Thoracic aorta (tissue), 2 donors: Measurements from ENCODE around the gene MAP4. TPM values are rescaled to one million over a fixed set of nuclear protein-coding genes. Genes with fewer than 3 reads are reported as not detected.
A peak's percentile ranks its signal among the peaks of the same experiment; 100 is the strongest.
"Not testable (repeated sequence)": the region's sequence is repeated elsewhere in the genome, so short reads cannot be mapped to it uniquely, and the experiment has no call there.

Experiments
- ATAC-seq: fragments of 150-250 bp; one replicate; pipeline ENCODE4 v1.8.0; 2017; ENCODE audit warnings: low read depth; ENCODE audit not compliant: insufficient number of reproducible peaks, low FRiP score
- DNase-seq: peaks from one replicate; pipeline ENCODE4 v3.0.0-alpha.2; 2020; ENCODE audit warnings: low spot score
- H3K27ac ChIP-seq, 2 donors: fragments of 200-600 bp; sonication (generic); 1 replicate in 1 of 2; 2 replicates in 1 of 2; pipeline ENCODE4 v1.5.1; 2016; ENCODE audit warnings: mild to moderate bottlenecking in 2 of 2, moderate library complexity in 2 of 2
- H3K27me3 ChIP-seq: fragments of 200-600 bp; sonication (generic); replicated peaks from 2 replicates; pipeline ENCODE4 v1.6.0; 2016; ENCODE audit warnings: mild to moderate bottlenecking; ENCODE audit not compliant: insufficient read depth
- H3K36me3 ChIP-seq: fragments of 200-600 bp; sonication (generic); one replicate; pipeline ENCODE4 v1.5.1; 2016
- H3K4me1 ChIP-seq, 2 donors: fragments of 200-600 bp; sonication (generic); 1 replicate in 1 of 2; 2 replicates in 1 of 2; pipeline versions ENCODE4 v1.5.1 to v1.6.0; 2016; ENCODE audit warnings: low read depth in 2 of 2, mild to moderate bottlenecking in 1 of 2; ENCODE audit not compliant: control insufficient read depth in 1 of 2
- H3K4me3 ChIP-seq: fragments of 200-600 bp; sonication (generic); 2 replicates; pipeline ENCODE4 v1.5.1; 2016; ENCODE audit warnings: mild to moderate bottlenecking
- H3K9me3 ChIP-seq: fragments of 200-600 bp; sonication (generic); 2 replicates; pipeline ENCODE4 v1.5.1; 2016
- CTCF ChIP-seq: fragments of 200-600 bp; sonication (generic); IDR thresholded peaks from one replicate; pipeline ENCODE4 v1.5.1; 2019; ENCODE audit warnings: antibody characterized with exemption
- total RNA-seq, 2 donors: library from RNA; depleted of rRNA; stranded (reverse); fragments of >200 nt; gene quantifications; one replicate each; pipeline versions ENCODE4 v1.1.0 to v1.2.3, GENCODE V29; 2016

Gene MAP4
- total RNA-seq, 2 donors from 2014 or later = 252 to 264 TPM

GRCh38 chr3:47841786-47842349 lies 174.3 kb downstream of the MAP4 start:
- H3K9me3 ChIP-seq = no peaks in the 10 kb centered on the region
- peaks cover 58% of the 10 kb centered on the region for H3K36me3 ChIP-seq

GRCh38 chr3:47838503-47838902 lies 177.7 kb downstream of the MAP4 start:
- Histone ChIP-seq H3K36me3 (peaks cover 37% of the 10 kb centered on the region), H3K9me3 (no peaks in the 10 kb centered on the region), H3K27me3 (no peaks in the 10 kb centered on the region), H3K27ac (no peak overlapping the region), H3K4me1 (peaks cover 0 to 8% of the 10 kb centered on the region in 2 donors), H3K4me3 (no peak overlapping the region)
- ATAC-seq = no peak
- no peak for TF ChIP-seq CTCF
- no peak for DNase-seq

More at GRCh38 chr3:47841786-47842349, 174.3 kb downstream of the MAP4 start:
- DNase-seq = no peak
- Histone ChIP-seq H3K4me1 (no peaks in the 10 kb centered on the region), H3K4me3 (no peak overlapping the region), H3K27me3 (no peaks in the 10 kb centered on the region), H3K27ac (no peak overlapping the region)
- ATAC-seq = no peak
- TF ChIP-seq CTCF = no peak

GRCh38 chr3:47836986-47837385 lies 179.2 kb downstream of the MAP4 start:
- Histone ChIP-seq H3K36me3 (peaks cover 30% of the 10 kb centered on the region), H3K27me3 (no peaks in the 10 kb centered on the region), H3K9me3 (no peaks in the 10 kb centered on the region), H3K4me3 (no peak overlapping the region), H3K27ac (peak overlapping the region in 1 of 2 donors; percentile 40), H3K4me1 (peaks cover 0 to 17% of the 10 kb centered on the region in 2 donors)
- ATAC-seq (no peak), DNase-seq (no peak)
- no peak for TF ChIP-seq CTCF

- Histone ChIP-seq H3K36me3 (peaks cover 25% of the 10 kb centered on the region), H3K4me1 (peaks cover 10 to 46% of the 10 kb centered on the region in 2 donors)
- not testable (repeated sequence) for DNase-seq, H3K9me3 ChIP-seq, ATAC-seq, H3K4me3 ChIP-seq, H3K27ac ChIP-seq, H3K27me3 ChIP-seq
Measured at GRCh38 chr3:47829482-47829881, 186.7 kb downstream of the MAP4 start.

GRCh38 chr3:47825590-47825989 lies 190.6 kb downstream of the MAP4 start:
- H3K4me3 ChIP-seq = peak overlapping the region; percentile 97
- TF ChIP-seq CTCF = no peak
- peak overlapping the region; percentile 69 to 70 for H3K27ac ChIP-seq
- H3K36me3 ChIP-seq = peaks cover 18% of the 10 kb centered on the region
- H3K4me1 ChIP-seq = peaks cover 14 to 22% of the 10 kb centered on the region in 2 donors
- no peaks in the 10 kb centered on the region for H3K27me3 ChIP-seq
- ATAC-seq (no peak), DNase-seq (no peak)
- H3K9me3 ChIP-seq = no peaks in the 10 kb centered on the region
